HG03097 (cell line): ENCODE data around the gene RNF31.

Experiments used
- ATAC-seq: cut with Tn5 transposase; IDR thresholded peaks from one replicate; pipeline ENCODE4 v1.9.1; 2021; ENCODE audit not compliant: unreplicated experiment, low FRiP score

Gene RNF31

GRCh38 chr14:24179961-24180796, 32.9 kb downstream of the RNF31 start:
- ATAC-seq = no peak

GRCh38 chr14:24181371-24182077, 34.2 kb downstream of the RNF31 start:
- ATAC-seq = no peak

DNA sequence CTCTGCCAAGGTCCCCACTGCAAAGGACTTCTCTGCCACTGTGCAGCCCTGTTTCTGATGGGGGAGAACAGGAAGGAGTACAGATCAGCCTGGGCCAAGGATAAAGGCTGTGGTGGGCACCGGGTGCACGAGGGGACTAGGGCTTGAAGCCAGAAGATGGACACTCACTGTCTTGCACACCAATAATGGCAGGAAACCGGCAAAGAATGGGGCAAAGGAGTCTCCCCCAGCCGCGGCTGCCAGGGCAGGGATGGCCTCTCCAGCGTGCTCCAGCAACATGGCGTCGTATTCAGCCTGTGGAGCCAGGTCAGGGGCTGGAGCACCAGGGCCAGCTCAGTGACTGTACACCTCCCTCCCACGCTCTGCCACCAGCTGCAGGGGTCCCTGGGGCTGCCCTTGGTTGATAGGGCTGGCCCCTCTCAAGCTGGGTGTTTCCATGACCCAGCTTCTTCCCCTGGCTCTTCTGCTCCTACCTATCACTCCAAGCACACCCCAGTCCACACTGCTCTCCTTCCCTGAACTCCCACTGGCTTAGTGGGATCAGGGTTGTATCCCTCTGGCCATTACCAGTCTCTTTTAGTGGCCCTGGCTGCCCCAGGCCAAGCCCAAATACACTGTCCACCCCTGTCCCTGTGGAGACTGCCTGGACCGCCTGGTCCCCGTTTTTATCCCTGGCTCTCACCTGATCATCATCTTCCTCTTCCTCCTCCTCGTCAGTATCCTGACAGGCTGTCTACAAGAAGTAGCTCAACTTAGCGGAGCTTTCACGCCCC, 35.0 kb downstream of the RNF31 start:
- no peak for ATAC-seq

- no peak for ATAC-seq
Measured at GRCh38 chr14:24183014-24183481, 35.8 kb downstream of the RNF31 start.

DNA sequence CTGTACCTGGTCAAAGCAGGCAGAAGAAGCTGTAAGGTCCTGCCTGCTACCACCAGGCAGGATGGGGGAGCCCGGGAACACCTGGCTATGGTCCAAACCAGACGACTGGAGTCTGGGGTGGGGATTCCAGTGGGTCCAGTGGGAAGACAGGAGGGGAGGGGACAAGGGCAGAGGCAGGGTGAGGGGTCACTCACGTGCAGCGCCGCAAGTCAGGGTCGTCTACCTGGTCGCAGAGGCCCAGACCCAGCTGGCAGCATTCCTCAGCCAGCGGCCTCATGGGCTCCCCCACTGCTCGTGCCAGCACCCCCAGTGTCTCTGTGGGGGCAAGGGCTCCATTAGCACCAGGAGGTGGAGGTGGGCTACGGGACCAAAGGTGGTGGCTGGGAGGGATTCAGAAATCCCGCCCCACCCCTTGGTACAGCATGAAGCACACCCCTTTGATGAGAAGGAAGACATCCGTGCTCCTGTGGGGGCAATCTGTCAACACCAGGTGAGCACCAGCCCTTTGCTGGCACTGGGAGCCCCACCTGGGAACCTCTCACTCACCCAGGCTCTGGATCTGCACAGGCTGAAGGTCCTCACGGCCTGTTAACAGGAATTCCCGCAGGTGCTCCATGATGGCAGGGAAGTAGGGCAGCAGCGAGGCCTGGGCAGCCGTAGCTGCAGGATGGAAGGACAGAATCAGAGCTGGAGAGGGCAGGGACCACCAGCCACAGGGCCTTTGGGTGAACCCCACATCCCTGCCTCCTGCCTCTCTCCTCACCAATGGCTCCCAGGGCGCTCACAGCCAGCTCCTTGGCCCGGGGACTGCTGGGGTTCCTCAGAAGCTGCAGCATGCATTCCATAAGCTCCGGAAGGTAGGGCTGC, 37.0 kb downstream of the RNF31 start:
- ATAC-seq = no peak

DNA sequence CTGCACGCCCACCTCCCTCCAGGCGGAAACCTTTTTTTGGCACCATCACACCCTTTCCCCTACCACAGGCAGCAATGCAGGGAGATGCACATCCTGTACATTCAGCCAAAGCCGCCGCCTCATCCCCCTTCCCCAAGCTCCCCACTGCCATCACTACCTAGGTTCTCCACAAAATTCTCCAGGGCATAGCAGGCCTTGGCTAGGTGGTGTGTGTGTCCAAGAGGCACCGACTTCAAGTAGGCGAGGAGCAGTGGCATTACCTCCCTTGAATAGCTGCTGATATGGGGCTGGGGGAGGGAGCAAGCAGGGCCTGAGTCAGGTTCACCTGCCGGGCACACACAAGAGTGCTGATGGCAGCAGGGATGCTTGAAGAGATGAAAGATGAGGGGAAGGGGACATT, 37.7 kb downstream of the RNF31 start:
- ATAC-seq = no peak

- no peak for ATAC-seq
Measured at GRCh38 chr14:24185741-24186140, 38.4 kb downstream of the RNF31 start.

GRCh38 chr14:24186831-24187538, 39.7 kb downstream of the RNF31 start:
- no peak for ATAC-seq

DNA sequence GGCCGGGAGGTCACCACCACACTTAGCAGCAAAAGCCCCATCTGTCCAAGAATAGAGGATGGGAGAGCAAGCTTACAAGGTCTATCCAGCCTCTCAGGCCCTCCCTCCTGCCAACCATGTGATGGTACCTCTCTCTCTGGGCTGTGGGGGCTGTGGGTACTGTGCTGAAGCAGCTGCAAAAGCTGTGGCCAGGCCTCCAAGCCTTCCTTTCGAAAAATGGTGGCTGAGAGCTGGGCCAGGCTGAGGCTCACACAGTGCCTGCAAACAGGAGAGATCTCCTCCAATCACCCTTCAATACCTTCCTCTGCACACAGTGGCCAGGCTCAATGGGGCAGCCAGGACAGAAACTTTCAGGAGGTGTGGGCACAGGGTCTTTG, 40.2 kb downstream of the RNF31 start:
- no peak for ATAC-seq

GRCh38 chr14:24188251-24189058, 41.2 kb downstream of the RNF31 start, which contains the start of gene IPO4:
Gene IPO4 (minus strand): TSS chr14:24188816. CDS start chr14:24188787, 29 bp downstream.
- peak; percentile 75 for ATAC-seq

GRCh38 chr14:24189059-24189375, 41.7 kb downstream of the RNF31 start:
- ATAC-seq = no peak

DNA sequence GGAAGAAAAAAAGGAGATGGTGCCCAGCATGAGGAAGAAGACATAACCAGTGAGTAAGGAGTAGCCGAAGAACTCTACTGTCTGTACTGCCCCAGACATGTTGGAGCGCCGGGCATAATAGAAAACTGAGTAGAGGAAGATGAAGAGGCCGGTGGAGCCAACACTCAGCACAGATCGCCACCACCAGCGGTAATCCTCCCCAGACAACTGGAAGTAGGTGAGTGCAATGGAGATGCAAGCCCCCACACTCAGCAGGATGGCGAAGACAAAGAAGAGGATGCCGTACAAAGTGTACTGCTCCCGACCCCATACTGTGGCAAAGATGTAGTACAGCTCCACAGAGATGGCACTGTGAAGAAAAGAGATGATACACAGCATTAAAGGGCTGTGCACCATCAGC, 42.2 kb downstream of the RNF31 start:
- no peak for ATAC-seq

GRCh38 chr14:24190416-24190815, 43.1 kb downstream of the RNF31 start:
- no peak for ATAC-seq

GRCh38 chr14:24192933-24193332, 45.6 kb downstream of the RNF31 start:
- ATAC-seq = no peak

DNA sequence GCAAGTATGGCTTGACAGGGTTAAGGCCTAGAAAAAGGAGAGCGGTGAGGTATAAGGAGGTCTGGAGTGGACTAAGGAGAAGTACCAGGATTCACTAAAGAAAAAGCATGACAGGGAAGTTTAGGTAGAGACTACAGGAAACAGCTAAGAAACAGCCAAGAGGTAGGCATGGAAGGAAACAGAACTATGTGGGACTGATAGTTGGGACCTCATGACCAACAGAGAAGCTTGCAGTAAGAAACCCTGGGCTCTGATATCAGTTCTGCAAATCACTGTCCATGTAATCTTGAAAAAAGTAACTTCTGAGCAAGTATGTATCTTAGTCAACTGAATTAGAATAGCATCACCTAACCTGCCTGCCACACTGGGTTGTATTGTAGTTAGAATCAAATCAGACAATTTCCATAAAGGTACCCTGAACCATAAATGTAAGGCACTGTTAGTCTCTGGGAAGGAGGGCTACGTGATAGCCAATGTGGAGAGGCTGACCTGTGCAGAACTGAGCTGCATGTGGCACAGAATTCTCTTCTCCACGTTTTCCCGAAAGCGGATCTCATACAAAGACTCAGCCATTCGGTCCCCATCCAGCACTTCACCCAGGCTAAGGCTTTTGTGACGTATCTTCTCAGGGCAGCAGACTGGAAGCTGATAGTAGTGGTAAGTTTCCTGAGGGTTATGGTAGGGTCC, 47.0 kb downstream of the RNF31 start:
- ATAC-seq = no peak

GRCh38 chr14:24194873-24195185, 47.5 kb downstream of the RNF31 start:
- ATAC-seq = no peak

DNA sequence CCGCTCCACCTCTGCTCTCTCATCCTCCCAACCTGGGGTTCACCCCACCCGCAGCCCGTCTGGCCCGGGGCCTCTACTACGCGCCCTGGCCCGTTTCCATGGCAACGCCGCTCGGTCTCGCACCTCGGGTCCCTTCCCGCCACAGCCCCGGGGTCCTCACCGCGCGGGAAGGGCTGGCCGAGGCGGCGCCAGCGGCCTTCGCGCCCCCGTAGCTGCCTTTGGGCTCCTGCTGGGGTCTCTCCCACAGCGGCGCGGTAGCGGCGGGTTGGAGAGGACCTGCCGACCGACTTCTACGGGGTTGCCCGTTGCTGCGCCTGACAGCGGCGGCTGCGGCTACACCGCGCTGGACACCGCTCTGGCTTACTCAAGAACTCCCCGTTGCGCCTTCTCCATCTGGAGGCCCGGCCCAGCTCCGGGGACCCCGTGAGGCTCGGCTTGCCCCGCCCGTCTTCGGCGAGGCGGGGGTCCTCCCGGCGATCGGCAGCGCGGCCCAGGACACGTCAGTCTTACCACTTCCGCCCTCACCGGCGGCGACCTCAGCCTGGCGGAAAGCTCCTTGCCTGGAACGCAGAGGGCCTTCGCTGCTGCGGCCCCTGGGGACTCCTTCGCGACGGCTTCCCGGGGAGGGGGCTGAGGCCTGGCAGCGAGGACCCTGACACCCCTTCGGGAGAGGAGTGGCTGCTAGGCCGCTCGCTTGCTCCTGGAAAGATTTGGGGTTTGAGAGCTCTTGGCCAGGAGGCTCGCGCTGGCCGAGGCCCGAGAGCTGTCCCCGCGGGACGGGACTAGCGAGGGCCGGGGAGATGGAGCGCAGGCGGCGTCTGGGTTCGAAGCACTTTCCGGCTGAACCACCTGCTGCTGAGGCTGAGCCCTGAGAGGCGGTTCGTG, 48.1 kb downstream of the RNF31 start, which contains the start of gene TM9SF1:
Gene TM9SF1 (minus strand): TSS at position 256 of the 885 bp plus-strand sequence. CDS start 422 bp downstream, outside the sequence.
- ATAC-seq = peak; percentile 76
